Activated CD4-positive, alpha-beta T cell treated with anti-CD3 and anti-CD28 coated beads for 1 hour (primary cell): ENCODE results near the gene GRK5.

Source experiments
- DNase-seq: peaks from one replicate; pipeline ENCODE4 v3.0.0-alpha.2; 2020

The GRK5 gene

GRCh38 chr10:119409906-119410305 is 202.5 kb downstream of the GRK5 start:
- DNase-seq: no peak

- no peak for DNase-seq
These were observed 203.2 kb downstream of the GRK5 start for GRCh38 chr10:119410361-119411116.

GRCh38 chr10:119412244-119413092 is 205.1 kb downstream of the GRK5 start:
- no peak for DNase-seq

- DNase-seq: no peak
These were observed 205.7 kb downstream of the GRK5 start for GRCh38 chr10:119413093-119413453.

GRCh38 chr10:119413471-119414080 is 206.2 kb downstream of the GRK5 start:
- DNase-seq: no peak

- no peak for DNase-seq
These were observed 206.8 kb downstream of the GRK5 start for GRCh38 chr10:119414081-119414611.

- no peak for DNase-seq
These were observed 207.8 kb downstream of the GRK5 start for GRCh38 chr10:119415121-119415520.

GRCh38 chr10:119415536-119416503 is 208.4 kb downstream of the GRK5 start:
- no peak for DNase-seq

- DNase-seq: peak; percentile 53
These were observed 209.5 kb downstream of the GRK5 start for GRCh38 chr10:119416855-119417254.

GRCh38 chr10:119417852-119418251 is 210.5 kb downstream of the GRK5 start:
- DNase-seq: no peak

- no peak for DNase-seq
These were observed 211.0 kb downstream of the GRK5 start for GRCh38 chr10:119418362-119418761.

- DNase-seq: no peak
These were observed 212.6 kb downstream of the GRK5 start for GRCh38 chr10:119419931-119420330.

- no peak for DNase-seq
These were observed 213.8 kb downstream of the GRK5 start for GRCh38 chr10:119420950-119421875.

- no peak for DNase-seq
These were observed 214.7 kb downstream of the GRK5 start for GRCh38 chr10:119421891-119422681.

- no peak for DNase-seq
These were observed 215.5 kb downstream of the GRK5 start for GRCh38 chr10:119422682-119423509.

- no peak for DNase-seq
These were observed 216.3 kb downstream of the GRK5 start for GRCh38 chr10:119423510-119424257.

GRCh38 chr10:119424258-119424975 is 217.0 kb downstream of the GRK5 start:
- DNase-seq: no peak
